Dermis blood vessel endothelial cell (primary cell): ENCODE results near the gene RER1. TPM values are rescaled to one million over a fixed set of nuclear protein-coding genes. Genes with fewer than 3 reads are reported as not detected.
"Not testable (repeated sequence)": the region's sequence is repeated elsewhere in the genome, so short reads cannot be mapped to it uniquely, and the experiment has no call there.

ENCODE experiments used
- DNase-seq: peaks from one replicate; pipeline ENCODE4 v3.0.0; 2010
- total RNA-seq: library from RNA; depleted of rRNA; stranded (reverse); fragments of >200 nt; gene quantifications from 2 replicates; pipeline ENCODE4 v1.2.3, GENCODE V29; 2014

Gene RER1
- total RNA-seq, 1 donor from 2014 or later = 62.6 TPM

DNA sequence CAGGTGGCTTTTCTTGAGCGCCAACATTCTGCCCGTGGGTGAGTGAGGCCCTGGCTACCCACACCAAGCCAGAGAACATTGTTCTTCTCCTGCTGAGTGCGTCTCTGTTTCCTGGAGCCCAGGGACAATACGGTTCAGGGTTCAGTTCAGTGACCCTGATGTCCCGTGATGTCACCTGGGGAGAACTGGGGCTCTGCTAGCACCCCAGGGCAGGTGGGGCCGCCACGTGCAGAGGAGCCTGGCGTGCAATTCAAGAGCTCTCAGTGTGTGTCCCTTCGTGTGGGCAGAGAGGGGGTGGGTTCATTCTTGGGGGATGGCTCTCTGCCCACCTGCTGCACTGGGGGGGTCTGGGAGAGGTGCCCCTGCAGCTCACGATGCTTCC, 38.9 kb downstream of the RER1 start:
- DNase-seq = no peak

DNA sequence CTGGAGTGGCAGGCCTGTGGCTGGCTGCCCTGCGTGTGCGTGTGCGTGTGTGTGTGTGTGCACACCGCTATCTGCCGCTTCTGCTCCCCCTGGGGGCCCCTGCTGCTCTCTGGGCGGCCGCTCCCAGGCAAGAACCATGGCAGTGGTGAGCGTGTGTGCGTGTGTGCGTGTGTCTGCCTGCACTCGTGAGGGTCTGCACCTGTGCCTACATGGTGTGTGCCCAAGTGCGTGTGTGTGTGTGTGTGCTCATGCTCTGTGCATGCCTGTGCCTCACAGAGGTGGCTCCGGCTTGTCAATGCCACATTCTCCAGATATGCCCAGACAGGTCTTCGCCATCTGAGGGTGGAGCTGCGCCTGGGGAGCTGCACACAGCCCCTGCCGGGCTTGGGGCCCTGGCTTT, 39.5 kb downstream of the RER1 start:
- no peak for DNase-seq

DNA sequence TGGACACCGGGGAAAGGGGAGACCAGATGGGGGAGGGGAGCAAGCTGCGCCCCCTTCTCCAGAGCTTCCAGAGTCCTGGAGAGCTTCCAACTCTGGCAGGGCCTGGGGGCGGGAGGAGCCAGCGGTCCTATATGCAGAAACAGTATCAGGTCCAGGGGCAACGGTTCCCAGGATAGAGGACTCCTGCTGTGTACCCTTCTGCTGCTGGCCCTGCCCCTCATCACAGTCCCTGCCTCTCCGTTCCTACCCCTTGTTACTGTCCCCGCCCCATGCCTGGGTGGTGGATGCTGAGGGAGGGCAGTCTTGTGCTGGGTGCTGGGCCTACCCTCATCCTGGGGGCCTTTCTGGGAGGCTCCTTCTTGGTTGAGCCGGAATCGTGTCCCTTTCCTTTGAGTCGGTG, 39.9 kb downstream of the RER1 start:
- DNase-seq = no peak

DNA sequence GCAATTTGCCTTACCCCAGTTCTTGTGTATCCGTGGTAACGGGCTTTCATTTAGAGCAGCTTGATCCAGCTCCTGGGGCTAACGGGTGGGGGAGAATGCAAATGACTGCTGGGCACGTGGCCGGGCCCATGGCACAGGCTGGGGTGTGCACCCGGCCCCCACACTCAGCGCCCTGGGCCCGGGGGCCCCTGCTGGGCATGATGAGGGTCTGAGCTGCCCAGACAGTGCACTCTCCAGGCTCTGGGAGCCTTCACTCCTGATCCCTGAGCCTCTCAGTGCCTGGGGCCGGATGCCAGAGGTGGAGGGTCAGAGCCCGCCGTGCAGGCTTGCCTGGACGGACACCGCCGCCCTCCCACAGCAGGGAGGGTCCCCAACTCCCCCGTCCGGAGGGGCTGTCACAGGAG, 40.8 kb downstream of the RER1 start:
- DNase-seq = no peak

DNA sequence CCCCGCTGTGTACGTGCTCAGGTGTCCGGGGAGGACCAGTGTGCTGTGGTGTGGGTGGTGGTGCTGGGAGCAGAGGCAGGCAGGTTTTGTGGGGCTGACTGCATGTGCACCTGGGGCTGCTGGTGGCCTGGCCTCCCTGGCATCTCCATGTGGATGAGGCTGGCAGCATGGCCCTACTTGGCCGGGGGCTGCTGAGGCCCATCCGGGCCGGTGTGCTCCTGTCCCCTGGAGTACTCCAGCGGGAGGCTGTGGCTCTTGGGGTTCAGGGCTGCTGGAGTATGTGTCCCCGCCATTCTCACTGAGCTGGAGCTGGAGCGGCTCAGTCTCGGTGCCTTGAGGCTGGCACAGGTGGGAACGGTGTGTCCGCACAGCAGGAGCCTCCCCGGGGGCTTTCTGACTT, 41.6 kb downstream of the RER1 start:
- no peak for DNase-seq

DNA sequence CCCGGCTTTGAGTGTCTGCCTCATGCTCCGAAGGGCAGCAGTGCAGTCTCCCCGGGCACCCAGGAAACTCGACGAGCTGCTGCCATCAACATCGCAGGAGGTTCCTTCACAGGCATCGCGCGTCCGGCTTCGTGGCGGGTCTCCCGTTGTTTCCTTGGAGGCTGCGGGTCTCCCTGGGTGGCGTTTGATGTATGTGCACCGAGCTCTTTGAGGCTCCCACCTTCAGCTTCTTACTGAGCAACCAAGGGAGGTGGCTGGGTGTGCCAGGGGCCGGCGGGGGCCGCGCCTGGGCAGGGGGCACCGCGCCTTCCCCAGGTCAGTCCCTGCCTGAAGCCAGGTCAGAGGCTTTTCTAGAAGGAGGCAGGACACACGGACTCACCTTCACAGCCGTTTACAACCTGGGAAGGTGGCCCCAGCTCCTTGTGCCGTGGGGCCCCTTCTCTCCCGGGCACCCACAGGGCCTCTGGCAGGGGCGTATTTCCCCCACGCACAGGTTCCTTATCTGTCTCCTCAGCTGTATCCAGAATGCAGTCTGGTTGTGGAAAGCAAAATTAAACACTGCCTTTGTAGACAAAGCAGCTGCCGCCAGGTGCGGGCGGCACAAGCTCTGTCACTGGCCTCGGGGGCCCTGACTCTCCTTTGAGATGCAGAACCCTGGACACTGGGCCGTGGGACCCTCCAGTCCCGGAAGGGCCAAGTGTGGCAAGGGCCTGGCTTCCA, 42.5 kb downstream of the RER1 start:
- no peak for DNase-seq

DNA sequence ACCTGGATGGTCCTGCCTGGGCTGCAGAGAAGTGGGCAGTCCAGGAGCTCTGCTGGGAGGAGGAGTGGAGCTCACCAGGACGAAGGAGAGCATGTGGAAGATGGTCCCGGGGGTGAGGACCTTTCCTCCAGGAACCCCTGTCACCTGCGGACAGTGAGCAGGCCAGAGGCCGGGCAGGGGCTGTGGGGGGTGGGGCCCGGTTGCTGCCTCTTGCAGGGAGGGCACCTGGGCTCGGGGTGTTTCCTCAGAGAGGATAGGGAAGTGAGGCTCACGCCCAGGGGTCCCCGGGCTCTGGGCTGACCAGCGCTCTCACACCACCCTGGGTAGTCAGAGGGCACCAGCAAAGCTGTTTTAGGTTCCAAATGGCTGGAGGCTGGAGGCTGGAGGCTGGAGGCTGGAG, 43.5 kb downstream of the RER1 start:
- DNase-seq = no peak

DNA sequence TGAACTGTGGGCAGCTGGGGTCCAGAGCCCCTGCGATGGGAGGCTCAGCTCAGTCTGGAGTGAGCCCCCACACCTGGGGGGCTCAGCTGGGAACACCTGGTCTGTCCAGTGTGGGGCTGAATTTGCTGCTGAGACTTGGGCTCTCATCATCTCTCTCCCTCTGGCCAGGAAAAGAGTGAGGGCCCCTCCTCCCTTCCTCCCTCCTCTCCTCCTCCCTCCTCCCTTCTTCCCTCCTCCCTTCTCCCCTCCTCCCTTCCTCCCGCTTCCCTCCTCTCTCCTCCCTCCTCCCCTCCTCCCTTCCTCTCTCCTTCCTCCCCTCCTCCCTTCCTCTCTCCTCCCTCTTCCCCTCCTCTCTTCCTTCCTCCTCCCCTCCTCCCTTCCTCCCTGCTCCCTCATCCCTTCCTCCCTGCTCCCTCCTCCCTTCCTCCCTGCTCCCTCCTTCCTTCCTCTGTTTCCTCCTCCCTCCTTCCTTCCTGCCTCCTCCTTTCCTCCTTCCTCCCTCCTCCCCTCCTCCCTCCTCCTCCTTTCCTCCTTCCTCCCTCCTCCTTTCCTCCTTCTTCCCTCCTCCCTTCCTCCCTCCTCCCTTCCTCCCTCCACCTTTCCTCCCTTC, 44.2 kb downstream of the RER1 start:
- no peak for DNase-seq

DNA sequence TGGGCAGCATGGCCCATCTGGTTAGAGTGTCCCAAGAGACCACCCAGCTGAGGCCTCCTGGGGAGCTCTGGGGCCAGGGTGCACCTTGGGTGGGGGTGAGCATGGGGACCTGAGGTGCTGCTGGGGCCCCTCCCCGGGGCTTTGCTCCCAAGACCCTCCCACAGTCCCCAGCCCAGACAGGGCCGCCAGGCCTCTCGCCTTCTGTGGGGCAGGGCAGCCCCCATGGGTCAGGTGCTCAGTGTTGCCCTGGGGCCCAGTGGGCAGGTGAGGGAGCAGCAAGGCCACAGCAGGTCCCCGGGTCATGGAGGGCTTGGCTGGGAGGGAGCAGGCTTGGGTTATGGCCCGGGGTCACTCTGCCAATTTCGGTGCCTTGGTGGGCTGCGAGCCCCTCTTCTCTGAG, 45.2 kb downstream of the RER1 start:
- no peak for DNase-seq

DNA sequence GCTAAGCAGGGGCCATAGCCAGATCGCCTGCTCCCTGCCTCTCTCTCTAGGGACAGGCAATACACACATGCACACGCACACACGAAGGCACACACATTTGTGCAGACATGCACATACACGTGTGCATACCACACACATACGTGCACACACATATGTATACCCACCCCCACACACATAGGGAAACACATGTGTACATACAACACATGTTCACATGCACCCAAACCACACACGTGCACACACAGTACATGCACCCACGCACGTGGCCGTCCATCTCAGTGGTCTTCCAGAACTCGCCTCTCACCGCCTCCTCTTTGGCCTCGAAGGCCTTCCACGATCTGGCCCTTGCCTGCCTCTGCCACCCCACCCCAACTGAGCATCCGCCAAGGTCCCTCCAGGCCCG, 46.0 kb downstream of the RER1 start:
- DNase-seq = no peak

DNA sequence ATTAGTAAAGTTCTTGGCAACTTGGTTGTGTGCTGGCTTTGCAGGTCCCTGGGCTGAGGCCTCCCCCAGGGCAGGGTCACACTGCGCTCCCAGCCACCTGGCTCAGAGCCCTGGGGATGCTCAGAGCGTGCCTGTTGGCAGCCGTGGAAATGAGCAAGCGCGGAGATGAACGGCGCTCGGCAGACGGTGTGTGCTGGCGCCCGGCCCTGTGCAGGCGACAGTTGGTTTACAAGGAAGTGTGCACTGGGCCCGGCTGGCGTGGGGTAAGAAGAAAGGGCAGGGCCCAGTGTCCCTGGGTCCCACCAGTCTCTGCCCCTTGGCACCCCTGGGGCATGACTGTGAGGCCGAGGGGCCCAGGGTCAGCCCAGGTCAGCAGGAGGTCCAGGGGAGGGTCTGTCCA, 46.4 kb downstream of the RER1 start:
- no peak for DNase-seq

DNA sequence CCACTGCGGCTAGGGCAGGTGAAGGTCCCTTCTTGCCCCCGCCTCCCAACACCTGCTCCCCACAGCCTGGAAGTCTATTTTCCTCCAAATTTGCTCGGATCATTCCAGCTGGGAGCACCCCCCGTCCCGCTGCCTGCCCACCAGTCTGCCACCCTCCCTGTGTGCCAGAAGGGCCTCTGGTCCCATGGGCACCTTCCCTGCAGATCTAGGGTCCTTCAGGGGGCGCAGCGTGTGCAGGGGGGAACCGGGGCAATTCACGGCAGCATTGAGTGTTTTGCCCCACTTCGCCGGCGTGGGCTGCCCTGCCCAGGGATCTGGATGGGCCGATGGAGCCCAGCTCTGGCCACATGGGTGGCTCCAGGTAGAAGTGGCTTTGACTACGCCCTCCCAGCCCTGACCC, 47.0 kb downstream of the RER1 start:
- DNase-seq = no peak

DNA sequence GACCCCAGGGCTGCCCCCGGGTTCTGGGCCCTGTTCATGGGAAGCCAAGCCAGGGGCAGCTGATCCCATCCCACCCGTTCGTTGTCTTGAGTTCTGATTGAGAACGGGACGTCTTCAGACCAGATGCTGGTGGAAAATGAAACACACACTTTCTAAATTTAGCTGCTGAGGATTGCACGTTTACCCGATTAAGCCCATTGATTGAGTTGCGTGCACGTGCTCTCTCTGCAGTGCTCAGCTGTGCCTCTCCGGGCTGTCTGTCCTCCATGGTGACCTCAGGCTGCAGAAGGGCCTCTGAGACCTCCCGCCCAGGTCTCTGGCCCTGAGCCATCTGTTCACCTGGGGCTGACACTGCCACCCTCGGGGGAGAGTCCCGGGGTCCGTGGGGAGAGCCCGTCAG, 47.7 kb downstream of the RER1 start:
- no peak for DNase-seq

DNA sequence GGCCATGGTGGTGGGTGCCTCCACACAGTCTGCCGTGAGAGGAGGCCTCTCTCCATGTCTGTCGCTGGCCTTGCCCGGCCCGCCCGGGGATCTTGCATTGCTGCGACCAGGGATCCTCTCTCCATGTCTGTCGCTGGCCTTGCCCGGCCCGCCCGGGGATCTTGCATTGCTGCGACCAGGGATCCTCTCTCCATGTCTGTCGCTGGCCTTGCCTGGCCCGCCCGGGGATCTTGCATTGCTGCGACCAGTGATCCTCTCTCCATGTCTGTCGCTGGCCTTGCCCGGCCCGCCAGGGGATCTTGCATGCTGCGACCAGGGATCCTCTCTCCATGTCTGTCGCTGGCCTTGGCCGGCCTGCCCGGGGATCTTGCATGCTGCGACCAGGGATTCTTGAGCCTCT, 48.7 kb downstream of the RER1 start:
- not testable (repeated sequence) for DNase-seq

DNA sequence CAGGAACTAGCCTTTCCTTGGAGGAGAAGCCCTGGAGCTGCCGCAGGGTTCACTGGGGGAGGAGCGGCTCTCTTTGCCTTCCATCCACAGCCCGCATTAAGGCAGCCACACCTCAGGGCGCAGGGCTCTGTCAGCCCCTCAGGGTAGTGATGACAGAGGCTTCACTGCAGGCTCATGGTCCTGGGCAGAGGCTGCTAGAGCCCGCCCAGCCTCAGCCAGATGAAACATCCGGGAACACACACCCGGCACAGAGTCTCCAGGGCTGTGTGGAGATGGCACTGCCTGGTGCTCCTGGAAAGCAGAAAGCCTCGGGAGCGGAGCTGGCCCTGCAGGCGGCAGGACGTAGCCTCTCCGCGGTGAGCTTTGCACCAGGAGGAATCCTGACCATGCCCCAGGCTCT, 50.1 kb downstream of the RER1 start:
- DNase-seq = no peak

DNA sequence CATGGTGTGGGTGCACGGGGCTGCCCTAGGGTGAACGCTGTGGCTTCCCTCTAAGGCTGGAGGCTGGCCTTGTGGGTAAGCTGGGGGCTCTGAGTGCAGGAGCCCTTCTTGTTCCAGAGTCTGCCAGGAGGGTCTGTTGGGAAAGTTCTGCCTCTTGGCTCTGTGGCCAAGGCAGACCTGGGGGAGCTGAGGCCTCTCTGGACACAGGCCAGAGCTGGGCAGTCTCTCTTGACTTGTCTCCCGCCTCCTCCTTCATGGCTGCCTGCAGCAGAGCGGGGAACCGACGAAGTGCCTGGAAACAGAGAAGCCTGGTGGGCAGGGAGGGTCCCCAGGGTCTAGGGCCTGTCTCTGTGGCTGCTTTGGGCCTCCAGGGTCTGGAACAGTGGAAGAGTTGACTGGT, 51.0 kb downstream of the RER1 start:
- DNase-seq = no peak

DNA sequence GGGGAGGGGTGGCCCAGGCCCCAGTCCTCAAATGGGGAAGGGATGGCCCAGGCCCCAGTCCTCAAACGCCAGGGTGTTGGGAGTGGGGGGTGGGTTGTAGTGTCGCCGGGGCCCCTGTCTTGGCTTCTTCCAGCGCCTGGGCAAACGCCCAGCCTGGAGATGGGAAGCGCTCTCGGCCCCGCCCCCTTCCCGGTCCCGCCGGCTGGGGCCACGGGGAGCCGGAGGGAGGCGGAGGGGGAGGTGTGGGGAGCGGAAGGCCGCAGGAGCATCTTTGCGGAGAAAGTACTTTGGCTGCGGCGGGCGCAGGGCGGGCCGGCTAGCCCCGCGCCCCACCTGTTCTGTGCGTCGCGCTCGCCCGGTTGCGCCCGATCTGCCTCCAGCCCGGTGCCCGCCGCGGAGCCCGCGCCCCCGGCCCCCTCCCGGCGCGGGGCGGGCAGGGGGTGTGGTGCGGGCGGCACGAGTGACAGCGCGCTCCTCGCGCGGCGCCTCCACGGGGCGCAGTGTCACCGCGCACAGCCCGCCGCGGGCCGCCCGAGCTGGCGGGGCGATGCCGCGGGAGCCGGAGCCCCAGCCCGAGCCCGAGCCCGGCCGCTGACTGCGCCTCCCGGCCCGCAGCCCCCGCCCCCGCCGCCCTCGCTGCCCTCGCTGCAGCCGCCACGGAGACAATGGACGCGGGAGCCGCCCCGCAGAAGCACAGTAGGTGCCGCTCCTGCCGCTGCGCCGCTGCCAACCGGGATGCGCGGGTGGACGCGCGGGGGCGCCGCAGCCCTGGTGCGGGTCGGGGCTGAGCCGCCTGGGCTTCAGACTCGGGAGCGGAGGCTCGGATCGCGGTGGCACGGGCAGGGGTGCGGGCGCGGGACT, 51.9 kb downstream of the RER1 start:
- peak; percentile 43 for DNase-seq

DNA sequence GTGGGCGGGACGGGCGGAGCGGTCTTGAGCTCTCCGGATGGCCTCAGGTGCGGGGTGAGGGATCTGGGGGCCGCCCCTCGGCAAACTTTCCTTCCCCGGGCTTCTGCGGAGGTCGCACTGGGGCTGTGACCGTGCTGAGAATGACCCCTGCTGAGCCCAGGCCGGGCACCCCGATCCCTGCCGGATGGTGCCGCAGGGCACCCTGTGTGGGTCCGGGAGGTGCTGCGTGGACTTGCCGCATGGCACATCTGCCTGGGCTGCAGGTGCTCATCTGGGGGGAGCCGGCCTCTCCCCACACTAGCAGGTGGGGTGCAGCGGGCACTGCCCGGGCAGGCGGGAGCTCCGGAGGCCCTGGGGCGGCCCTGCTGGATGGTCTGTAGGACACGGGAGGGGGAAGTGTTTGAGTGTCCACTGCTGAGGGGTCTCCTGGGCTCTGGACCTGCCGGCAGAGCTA, 52.5 kb downstream of the RER1 start:
- no peak for DNase-seq

DNA sequence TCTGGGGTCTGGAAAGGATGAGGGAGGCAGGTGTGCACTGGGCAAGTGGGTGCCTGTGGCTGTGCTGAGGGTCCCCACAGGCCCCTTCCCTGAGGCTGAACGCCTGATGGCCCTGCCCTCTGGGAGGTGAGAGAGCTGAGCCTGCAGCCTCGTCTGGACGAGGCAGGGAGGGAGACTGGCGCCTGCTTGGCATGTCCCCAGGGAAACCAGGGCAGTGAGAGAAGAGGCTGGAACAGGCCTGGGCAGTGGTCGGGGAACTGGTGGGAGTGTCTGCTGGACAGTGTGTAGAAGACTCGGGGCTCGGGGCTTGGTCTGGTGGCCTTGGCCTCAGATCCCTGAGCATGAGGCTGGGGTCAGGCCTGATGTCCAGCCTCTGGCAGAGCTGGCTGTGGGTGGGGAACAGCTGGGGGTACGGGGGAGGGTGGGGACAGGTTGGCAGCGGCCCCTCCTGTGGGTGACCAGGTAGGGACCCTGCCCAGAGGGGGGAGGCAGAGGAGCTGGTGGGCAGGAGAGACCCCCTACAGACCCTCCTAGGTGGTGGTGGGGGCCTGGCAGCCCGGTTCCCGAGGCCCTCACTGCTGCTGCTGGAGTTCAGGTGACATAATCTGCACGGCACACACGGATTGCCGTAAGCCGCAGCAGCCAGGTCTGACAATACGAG, 53.7 kb downstream of the RER1 start:
- no peak for DNase-seq

DNA sequence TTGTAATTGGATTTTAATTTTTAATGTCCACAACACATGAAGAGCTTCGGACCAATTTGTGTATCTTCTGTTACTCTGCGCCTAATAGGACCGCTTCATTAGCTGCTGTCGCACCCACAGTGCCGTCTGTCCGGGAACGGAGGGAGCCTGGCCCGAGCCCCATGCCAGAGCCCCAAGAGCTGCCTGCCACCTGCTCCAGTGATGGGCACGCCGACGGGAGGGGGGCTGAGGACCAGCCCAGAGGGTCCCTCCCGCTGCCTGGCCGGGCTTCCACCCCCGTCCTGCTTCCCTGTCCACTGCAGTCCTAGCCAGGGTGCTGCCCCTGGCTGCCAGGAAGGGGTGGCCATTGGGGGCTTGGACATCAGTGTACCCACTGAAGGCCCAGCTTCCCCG, 54.2 kb downstream of the RER1 start:
- DNase-seq = no peak

DNA sequence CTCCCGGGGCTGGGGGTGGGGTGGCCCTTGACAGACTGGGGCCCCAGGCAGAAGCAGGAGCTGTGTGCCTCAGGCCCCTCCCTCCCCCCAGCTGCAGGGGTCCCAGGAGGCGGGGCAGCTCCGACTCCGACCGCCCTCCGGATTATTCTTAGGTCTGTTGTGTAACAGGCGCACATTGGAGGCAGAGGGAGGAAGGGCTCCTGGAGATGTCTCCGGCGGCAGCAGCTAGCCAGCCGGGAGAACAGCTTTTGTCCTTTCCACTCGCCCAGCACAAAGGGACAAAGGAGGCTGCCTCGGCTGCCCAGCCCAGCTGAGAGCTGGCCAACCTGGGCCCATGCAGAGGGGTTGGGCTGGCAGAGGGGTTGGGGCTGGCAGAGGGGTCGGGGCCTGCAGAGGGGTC, 54.8 kb downstream of the RER1 start:
- no peak for DNase-seq

DNA sequence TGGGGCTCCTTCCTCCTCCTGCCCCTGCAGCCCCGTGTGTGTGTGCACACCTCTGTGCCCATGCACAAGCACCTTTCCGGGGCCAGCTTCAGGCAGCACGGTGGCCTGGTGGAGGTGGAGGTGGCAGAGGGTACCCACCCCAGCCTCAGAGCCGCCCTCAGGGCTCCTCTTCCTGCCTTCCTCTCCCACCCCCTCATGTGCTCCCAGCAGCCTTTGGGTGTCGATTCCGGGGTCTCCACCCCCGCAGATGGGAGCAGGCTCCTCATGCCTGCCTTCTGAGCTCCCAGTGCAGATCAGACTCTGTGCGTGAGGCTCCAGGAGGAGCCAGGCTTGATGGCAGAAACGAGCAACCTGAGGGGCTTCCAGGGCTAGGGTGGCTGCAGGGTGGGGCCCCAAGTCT, 55.2 kb downstream of the RER1 start:
- DNase-seq = no peak
